Pancreas (tissue), 10 donors: ENCODE results near the gene GLYATL1. TPM values are rescaled to one million over a fixed set of nuclear protein-coding genes. Genes with fewer than 3 reads are reported as not detected.

Source experiments
- ATAC-seq, 4 donors: fragments of 200-7000 bp; cut with Tn5 transposase; one replicate each; pipeline versions ENCODE4 v1.8.0 to v1.9.1; 2020; ENCODE audit warnings: mild to moderate bottlenecking in 4 of 4, moderate library complexity in 4 of 4
- DNase-seq, 6 donors: peaks; one replicate each; pipeline ENCODE4 v3.0.0-alpha.2; 2020
- FAIRE-seq: peaks from 2 replicates; lab custom pipeline; 2012; peaks lifted over from hg19 to GRCh38; lab: Jason Lieb, UNC
- H3K27ac ChIP-seq, 4 donors: fragments of 200-600 bp; sonication (generic); 1 replicate in 3 of 4; 2 replicates in 1 of 4; pipeline versions ENCODE4 v1.5.0 to v1.8.0; 2020
- H3K27me3 ChIP-seq, 4 donors: fragments of 200-600 bp; one replicate each; pipeline ENCODE4 v1.8.0; 2021
- H3K36me3 ChIP-seq, 3 donors: fragments of 200-600 bp; sonication (generic) in 1 of 3; one replicate each; pipeline versions ENCODE4 v1.5.0 to v1.8.0; 2020 to 2021
- H3K4me1 ChIP-seq, 3 donors: fragments of 200-600 bp; one replicate each; pipeline ENCODE4 v1.8.0; 2021
- H3K4me3 ChIP-seq, 4 donors: fragments of 200-600 bp; sonication (generic) in 2 of 4; one replicate each; pipeline versions ENCODE4 v1.5.0 to v1.8.0; 2020 to 2021
- H3K9me3 ChIP-seq, 4 donors: fragments of 200-600 bp; one replicate each; pipeline ENCODE4 v1.8.0; 2021
- CTCF ChIP-seq, 4 donors: fragments of 200-600 bp; sonication (generic) in 3 of 4; IDR thresholded peaks; one replicate each; pipeline versions ENCODE4 v1.5.0 to v1.8.0; 2021; ENCODE audit warnings: antibody characterized with exemption in 4 of 4
- WGBS, 2 donors: extraction: QIAGEN DNeasy Blood & Tissue Kit; methylation state at CpG; one replicate each; pipeline ENCODE4 v1.1.7; 2013; 5-methylcytosine and 5-hydroxymethylcytosine counted together
- intact Hi-C, 3 donors: fragments of 100-400 bp; cut with DNase I; formaldehyde crosslinking; loops; one replicate each; pipeline versions ENCODE4 v1.11.1 to v1.14.2; 2022
- polyA plus RNA-seq, 2 donors: library from polyadenylated mRNA; stranded (reverse); fragments of 200-250 nt; gene quantifications; one replicate each; pipeline ENCODE4 v1.2.3, GENCODE V29; 2013
- total RNA-seq, 6 donors: library from RNA; stranded (reverse); fragmentation: NEBNext Ultra II Directional in 4 of 6; extraction: Animal tissue kit (Norgen Biotek cat#: 25700) in 4 of 6; gene quantifications; one replicate each; pipeline versions ENCODE4 v1.2.1 to v1.2.4, GENCODE V29; 2021 to 2023
- donor health status: healthy with polysubstance abuse.
- donor health status: DM: no; HTN: no; CAD: no; lungs with moderate emphysema.
- donor health status: DM: no; HTN: no; CAD: no.
- donor health status: control.
- donor health status: control.
- donor health status: Bipolar disorder and iron deficiency.
- donor health status: DM: yes; HTN: yes; CAD: no.
- donor health status: DM: no; HTN: no; CAD: no.
- donor health status: DM: no; HTN: no; CAD: no.
- donor health status: DM: yes; HTN: yes; CAD: no.

GLYATL1 gene
- 1 to 10 TPM in 2 of 6 donors, under 1 TPM in 4; 0.19 to 2.7 (median 0.66) TPM for total RNA-seq
- under 1 TPM; 0.23 to 0.33 TPM for polyA plus RNA-seq

- no peak for TF ChIP-seq CTCF (IDR thresholded peaks at IDR 0.05)
- FAIRE-seq: no peak
- no peak for DNase-seq
- H3K27ac ChIP-seq: no peak within 1 kb of the TSS
- no peaks in the 10 kb centered on the region for H3K9me3 ChIP-seq
- 74 to 76% methylated on average over 4 of the region's 4 CpGs for WGBS, 2 donors
- ATAC-seq: no peak
- intact Hi-C loops: no loop called here
- no peaks in the 10 kb centered on the region for H3K36me3 ChIP-seq
- no peak within 1 kb of the TSS for H3K4me3 ChIP-seq
- no peaks in the 10 kb centered on the region for H3K27me3 ChIP-seq
- H3K4me1 ChIP-seq: no peaks in the 10 kb centered on the region
Measured at GRCh38 chr11:58939277-58939676, at the start of gene GLYATL1. Gene GLYATL1 (plus strand): TSS chr11:58939488. CDS start chr11:58947088, 7,600 bp downstream.

GRCh38 chr11:58893899-58894298 is 45.4 kb upstream of the GLYATL1 start:
- ATAC-seq (no peak), FAIRE-seq (no peak), DNase-seq (no peak)
- H3K36me3 ChIP-seq: no peaks in the 10 kb centered on the region
- no peaks in the 10 kb centered on the region for H3K4me1 ChIP-seq
- no peaks in the 10 kb centered on the region for H3K9me3 ChIP-seq
- H3K27ac ChIP-seq: no peak overlapping the region
- intact Hi-C loops: no loop called here
- 64% methylated on average over 2 of the region's 2 CpGs for WGBS, 2 donors
- H3K4me3 ChIP-seq: no peak overlapping the region
- no peak for TF ChIP-seq CTCF (IDR thresholded peaks at IDR 0.05)
- H3K27me3 ChIP-seq: peaks cover 0 to 3% (median 0%) of the 10 kb centered on the region in 4 donors

GRCh38 chr11:58898106-58898505 is 41.2 kb upstream of the GLYATL1 start:
- TF ChIP-seq CTCF (IDR thresholded peaks at IDR 0.05): no peak
- DNase-seq: no peak
- intact Hi-C loops: no loop called here
- H3K4me3 ChIP-seq: no peak overlapping the region
- H3K36me3 ChIP-seq: no peaks in the 10 kb centered on the region
- no peak for FAIRE-seq
- H3K27me3 ChIP-seq: peaks cover 0 to 3% (median 0%) of the 10 kb centered on the region in 4 donors
- ATAC-seq: no peak
- no peaks in the 10 kb centered on the region for H3K4me1 ChIP-seq
- no peak overlapping the region for H3K27ac ChIP-seq
- no peaks in the 10 kb centered on the region for H3K9me3 ChIP-seq
- WGBS, 2 donors: 75 to 79% methylated on average over 1 of the region's 1 CpG

- Histone ChIP-seq H3K9me3 (no peaks in the 10 kb centered on the region), H3K27ac (no peak overlapping the region), H3K27me3 (peaks cover 0 to 13% (median 2%) of the 10 kb centered on the region in 4 donors), H3K4me3 (peak overlapping the region in 2 of 4 donors; percentile 6 to 11), H3K36me3 (no peaks in the 10 kb centered on the region), H3K4me1 (no peaks in the 10 kb centered on the region)
- WGBS, 2 donors: 14% methylated on average over 36 of the region's 36 CpGs
- FAIRE-seq: no peak
- peak; percentile 95 to 98 (median 97) for ATAC-seq
- intact Hi-C loops: no loop called here
- peak; percentile 74 to 94 (median 85) for DNase-seq
- peak; percentile 30 to 48 (median 44) for TF ChIP-seq CTCF (IDR thresholded peaks at IDR 0.05)
Measured at GRCh38 chr11:58900479-58901420, 38.5 kb upstream of the GLYATL1 start.
